HepG2 (cell line): ENCODE data around the gene NFKBIA. TPM values are rescaled to one million over a fixed set of nuclear protein-coding genes. Genes with fewer than 3 reads are reported as not detected.

ENCODE experiments used
- ARID2 ChIP-seq: sonication (generic); formaldehyde crosslinking; IDR thresholded peaks from 2 replicates; pipeline ENCODE4 v1.8.1; 2022; ENCODE audit warnings: mild to moderate bottlenecking, missing genetic modification reagents, borderline replicate concordance
- DMTF1 ChIP-seq: sonication (generic); formaldehyde crosslinking; IDR thresholded peaks from 2 replicates; pipeline ENCODE4 v1.4.0; 2020; ENCODE audit warnings: mild to moderate bottlenecking, missing genetic modification reagents
- FOXO1 ChIP-seq: sonication (generic); formaldehyde crosslinking; IDR thresholded peaks from 2 replicates; pipeline ENCODE4 v1.4.0; 2020; ENCODE audit warnings: missing genetic modification reagents
- HES4 ChIP-seq: sonication (generic); formaldehyde crosslinking; IDR thresholded peaks from 2 replicates; pipeline ENCODE4 v1.9.0; 2021; ENCODE audit warnings: mild to moderate bottlenecking, missing genetic modification reagents, borderline replicate concordance
- NCOR1 ChIP-seq: fragments of 200-600 bp; sonication (generic); IDR thresholded peaks from 2 replicates; pipeline ENCODE4 v1.7.0; 2017; ENCODE audit warnings: antibody characterized with exemption, low read length, borderline replicate concordance
- NFE2L2 ChIP-seq: fragments of 150-350 bp; IDR thresholded peaks from 2 replicates; pipeline ENCODE4 v1.6.1; 2014; ENCODE audit warnings: low read length
- PRDM10 ChIP-seq: sonication (generic); formaldehyde crosslinking; IDR thresholded peaks from 2 replicates; pipeline ENCODE4 v1.4.0; 2020; ENCODE audit warnings: low read depth, missing genetic modification reagents
- TBL1XR1 ChIP-seq: fragments of 150-350 bp; IDR thresholded peaks from 2 replicates; pipeline ENCODE4 v1.6.1; 2014; ENCODE audit warnings: borderline replicate concordance, low read length; ENCODE audit not compliant: partially characterized antibody
- ZNF34 ChIP-seq: sonication (generic); formaldehyde crosslinking; IDR thresholded peaks from 2 replicates; pipeline ENCODE4 v1.4.0; 2020; ENCODE audit warnings: mild to moderate bottlenecking, missing genetic modification reagents, borderline replicate concordance
- ZNF704 ChIP-seq: sonication (generic); formaldehyde crosslinking; IDR thresholded peaks from 2 replicates; pipeline ENCODE4 v1.8.1; 2023; ENCODE audit warnings: mild to moderate bottlenecking, inconsistent platforms, moderate library complexity, missing genetic modification reagents, borderline replicate concordance
- polyA plus RNA-seq, 8 experiments: library from polyadenylated mRNA; depleted of rRNA in 3 of 8; stranded (reverse) in 7 of 8; unstranded in 1 of 8; fragments of >200 nt; fragmentation: Illumina TruSeq in 4 of 8; extraction: Trizol in 4 of 8; gene quantifications; 2 replicates each; pipeline versions ENCODE4 v1.2.1 to v1.2.3, GENCODE V29; 2011 to 2016; ENCODE audit warnings: low read depth in 4 of 8, missing spikeins in 1 of 8, mixed read lengths in 1 of 8; ENCODE audit not compliant: insufficient read depth in 1 of 8
- total RNA-seq, 5 experiments: library from RNA; depleted of rRNA; stranded (reverse); fragments of >200 nt; fragmentation: Illumina TruSeq; extraction: Trizol; gene quantifications; 2 replicates each; pipeline ENCODE4 v1.2.3, GENCODE V29; 2016; ENCODE audit warnings: low read depth in 1 of 5
- TF ChIP-seq, protein P1 (sequence below): sonication (generic); formaldehyde crosslinking; IDR thresholded peaks from 2 replicates; pipeline ENCODE4 v1.8.1; 2023; ENCODE audit warnings: missing genetic modification reagents, mild to moderate bottlenecking, borderline replicate concordance
- TF ChIP-seq, protein P2 (sequence below): sonication (generic); formaldehyde crosslinking; conservative IDR thresholded peaks from 2 replicates; pipeline ENCODE4 v1.8.0; 2022; ENCODE audit warnings: mild to moderate bottlenecking, moderate library complexity, missing genetic modification reagents
- TF ChIP-seq, protein P3 (sequence below): sonication (generic); formaldehyde crosslinking; IDR thresholded peaks from 2 replicates; pipeline ENCODE4 v1.8.1; 2022; ENCODE audit warnings: mild to moderate bottlenecking, missing genetic modification reagents
- TF ChIP-seq, protein P4 (sequence below): IDR thresholded peaks from 2 replicates; pipeline ENCODE4 v1.6.1; 2012; ENCODE audit warnings: low read length, improper control_type of control experiment

NFKBIA gene
- total and polyA plus RNA-seq, 2 of the 13 experiments (the other 11 are each of a cell fraction or from before 2014, with no cell fraction given): 197 to 319 TPM

- TF ChIP-seq PRDM10 (CRISPR knock-in tag) (peak; percentile 85; the same call in 1 of the 2 replicates), NFE2L2 (no peak), NCOR1 (peak; percentile 74), ARID2 (CRISPR knock-in tag) (peak; percentile 95), ZNF34 (CRISPR knock-in tag) (no peak), HES4 (CRISPR knock-in tag) (no peak), TBL1XR1 (no peak), ZNF704 (CRISPR knock-in tag) (no peak), FOXO1 (no peak), DMTF1 (CRISPR knock-in tag) (no peak)
- TF ChIP-seq, protein P1, sequence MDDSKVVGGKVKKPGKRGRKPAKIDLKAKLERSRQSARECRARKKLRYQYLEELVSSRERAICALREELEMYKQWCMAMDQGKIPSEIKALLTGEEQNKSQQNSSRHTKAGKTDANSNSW (CRISPR knock-in tag): no peak
- TF ChIP-seq, protein P2, sequence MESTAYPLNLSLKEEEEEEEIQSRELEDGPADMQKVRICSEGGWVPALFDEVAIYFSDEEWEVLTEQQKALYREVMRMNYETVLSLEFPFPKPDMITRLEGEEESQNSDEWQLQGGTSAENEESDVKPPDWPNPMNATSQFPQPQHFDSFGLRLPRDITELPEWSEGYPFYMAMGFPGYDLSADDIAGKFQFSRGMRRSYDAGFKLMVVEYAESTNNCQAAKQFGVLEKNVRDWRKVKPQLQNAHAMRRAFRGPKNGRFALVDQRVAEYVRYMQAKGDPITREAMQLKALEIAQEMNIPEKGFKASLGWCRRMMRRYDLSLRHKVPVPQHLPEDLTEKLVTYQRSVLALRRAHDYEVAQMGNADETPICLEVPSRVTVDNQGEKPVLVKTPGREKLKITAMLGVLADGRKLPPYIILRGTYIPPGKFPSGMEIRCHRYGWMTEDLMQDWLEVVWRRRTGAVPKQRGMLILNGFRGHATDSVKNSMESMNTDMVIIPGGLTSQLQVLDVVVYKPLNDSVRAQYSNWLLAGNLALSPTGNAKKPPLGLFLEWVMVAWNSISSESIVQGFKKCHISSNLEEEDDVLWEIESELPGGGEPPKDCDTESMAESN (CRISPR knock-in tag): no peak; the same call in 1 of the 2 replicates
- TF ChIP-seq, protein P3, sequence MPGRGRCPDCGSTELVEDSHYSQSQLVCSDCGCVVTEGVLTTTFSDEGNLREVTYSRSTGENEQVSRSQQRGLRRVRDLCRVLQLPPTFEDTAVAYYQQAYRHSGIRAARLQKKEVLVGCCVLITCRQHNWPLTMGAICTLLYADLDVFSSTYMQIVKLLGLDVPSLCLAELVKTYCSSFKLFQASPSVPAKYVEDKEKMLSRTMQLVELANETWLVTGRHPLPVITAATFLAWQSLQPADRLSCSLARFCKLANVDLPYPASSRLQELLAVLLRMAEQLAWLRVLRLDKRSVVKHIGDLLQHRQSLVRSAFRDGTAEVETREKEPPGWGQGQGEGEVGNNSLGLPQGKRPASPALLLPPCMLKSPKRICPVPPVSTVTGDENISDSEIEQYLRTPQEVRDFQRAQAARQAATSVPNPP: no peak
- TF ChIP-seq, protein P4, sequence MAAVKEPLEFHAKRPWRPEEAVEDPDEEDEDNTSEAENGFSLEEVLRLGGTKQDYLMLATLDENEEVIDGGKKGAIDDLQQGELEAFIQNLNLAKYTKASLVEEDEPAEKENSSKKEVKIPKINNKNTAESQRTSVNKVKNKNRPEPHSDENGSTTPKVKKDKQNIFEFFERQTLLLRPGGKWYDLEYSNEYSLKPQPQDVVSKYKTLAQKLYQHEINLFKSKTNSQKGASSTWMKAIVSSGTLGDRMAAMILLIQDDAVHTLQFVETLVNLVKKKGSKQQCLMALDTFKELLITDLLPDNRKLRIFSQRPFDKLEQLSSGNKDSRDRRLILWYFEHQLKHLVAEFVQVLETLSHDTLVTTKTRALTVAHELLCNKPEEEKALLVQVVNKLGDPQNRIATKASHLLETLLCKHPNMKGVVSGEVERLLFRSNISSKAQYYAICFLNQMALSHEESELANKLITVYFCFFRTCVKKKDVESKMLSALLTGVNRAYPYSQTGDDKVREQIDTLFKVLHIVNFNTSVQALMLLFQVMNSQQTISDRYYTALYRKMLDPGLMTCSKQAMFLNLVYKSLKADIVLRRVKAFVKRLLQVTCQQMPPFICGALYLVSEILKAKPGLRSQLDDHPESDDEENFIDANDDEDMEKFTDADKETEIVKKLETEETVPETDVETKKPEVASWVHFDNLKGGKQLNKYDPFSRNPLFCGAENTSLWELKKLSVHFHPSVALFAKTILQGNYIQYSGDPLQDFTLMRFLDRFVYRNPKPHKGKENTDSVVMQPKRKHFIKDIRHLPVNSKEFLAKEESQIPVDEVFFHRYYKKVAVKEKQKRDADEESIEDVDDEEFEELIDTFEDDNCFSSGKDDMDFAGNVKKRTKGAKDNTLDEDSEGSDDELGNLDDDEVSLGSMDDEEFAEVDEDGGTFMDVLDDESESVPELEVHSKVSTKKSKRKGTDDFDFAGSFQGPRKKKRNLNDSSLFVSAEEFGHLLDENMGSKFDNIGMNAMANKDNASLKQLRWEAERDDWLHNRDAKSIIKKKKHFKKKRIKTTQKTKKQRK: no peak
Observed at GRCh38 chr14:35384455-35385041, 20.0 kb downstream of the NFKBIA start (continued).
